Stimulated activated memory B cell treated with anti-CD40 and anti-IgM and Interleukin-4, amounts not matched to agents 10 μg/mL and 1 μg/mL and 100 μg/mL, for 72 hours (primary cell): ENCODE data around the gene BRD4.

Experiments used
- ATAC-seq: fragments of 150-1000 bp; cut with Tn5 transposase; 2 replicates; pipeline ENCODE4 v1.10.0; 2021
- H3K27ac Mint-ChIP-seq: one replicate; pipeline ENCODE4 v1.8.0; 2022; ENCODE audit warnings: mild to moderate bottlenecking, mixed read lengths
- H3K27me3 Mint-ChIP-seq: one replicate; pipeline ENCODE4 v1.8.0; 2022; ENCODE audit warnings: mixed read lengths
- H3K36me3 Mint-ChIP-seq: one replicate; pipeline ENCODE4 v1.8.0; 2022; ENCODE audit warnings: mixed read lengths
- H3K4me1 Mint-ChIP-seq: one replicate; pipeline ENCODE4 v1.8.0; 2022; ENCODE audit warnings: mixed read lengths
- H3K4me3 Mint-ChIP-seq: one replicate; pipeline ENCODE4 v1.8.0; 2022; ENCODE audit warnings: mild to moderate bottlenecking, moderate library complexity, mixed read lengths
- H3K9me3 Mint-ChIP-seq: one replicate; pipeline ENCODE4 v1.8.0; 2022; ENCODE audit warnings: mixed read lengths

The BRD4 gene

DNA sequence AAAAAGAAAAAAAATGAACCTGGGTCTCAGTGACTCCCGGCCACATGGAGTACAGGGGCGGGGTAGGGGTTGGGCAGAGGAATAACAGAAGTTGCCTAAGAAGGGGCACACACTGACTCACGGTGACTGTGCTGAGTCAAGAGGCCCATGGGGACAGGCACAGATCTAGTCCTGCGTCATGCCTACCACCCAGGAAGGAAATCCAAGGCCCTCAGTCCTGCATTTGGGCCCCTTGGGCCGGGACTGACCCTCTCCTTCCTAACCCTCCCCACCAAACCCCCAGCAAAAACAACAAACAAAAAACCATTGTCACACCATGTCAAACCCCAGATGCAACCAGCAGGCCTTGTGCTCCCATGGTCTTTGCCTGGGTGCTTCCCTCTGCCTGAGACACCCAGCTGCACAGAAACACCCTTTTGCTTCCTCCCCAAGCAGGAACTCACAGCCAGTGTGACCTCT is 122.0 kb downstream of the BRD4 start:
- peak; percentile 64 for ATAC-seq
- Mint-ChIP-seq H3K36me3 (no peaks in the 10 kb centered on the region), H3K27me3 (peaks cover 14% of the 10 kb centered on the region), H3K9me3 (no peaks in the 10 kb centered on the region), H3K27ac (no peak overlapping the region), H3K4me1 (no peaks in the 10 kb centered on the region), H3K4me3 (no peak overlapping the region)

DNA sequence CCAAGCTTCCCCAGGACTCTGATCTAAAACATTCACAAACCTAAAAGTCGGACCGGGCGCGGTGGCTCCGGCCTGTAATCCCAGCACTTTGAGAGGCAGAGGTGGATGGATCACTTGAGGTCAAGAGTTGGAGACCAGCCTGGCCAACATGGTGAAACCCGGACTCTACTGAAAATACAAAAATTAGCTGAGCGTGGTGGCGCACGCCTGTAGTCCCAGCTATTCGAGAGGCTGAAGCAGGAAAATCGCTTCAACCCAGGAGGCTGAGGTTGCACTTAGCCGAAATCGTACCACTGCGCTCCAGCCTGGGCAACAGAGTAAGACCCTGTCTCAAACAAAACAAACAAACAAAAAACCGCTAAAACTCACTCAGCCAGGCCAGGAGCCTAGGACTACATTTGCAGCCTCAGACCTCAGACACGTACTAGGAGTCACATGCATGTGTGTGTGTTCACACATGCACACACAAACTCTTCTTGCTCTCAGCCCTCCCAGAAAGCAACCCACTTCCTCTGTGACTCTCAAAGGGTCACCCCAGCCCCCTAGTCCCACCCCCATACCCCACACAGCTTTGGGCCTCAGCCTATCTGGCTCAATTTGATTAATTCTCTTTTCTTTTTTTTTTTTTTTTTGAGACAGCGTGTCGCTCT is 130.8 kb downstream of the BRD4 start:
- Mint-ChIP-seq H3K36me3 (no peaks in the 10 kb centered on the region), H3K27ac (no peak overlapping the region), H3K9me3 (no peaks in the 10 kb centered on the region), H3K4me3 (peak overlapping the region; percentile 27), H3K27me3 (peaks cover 73% of the 10 kb centered on the region), H3K4me1 (peaks cover 5% of the 10 kb centered on the region)
- no peak for ATAC-seq

DNA sequence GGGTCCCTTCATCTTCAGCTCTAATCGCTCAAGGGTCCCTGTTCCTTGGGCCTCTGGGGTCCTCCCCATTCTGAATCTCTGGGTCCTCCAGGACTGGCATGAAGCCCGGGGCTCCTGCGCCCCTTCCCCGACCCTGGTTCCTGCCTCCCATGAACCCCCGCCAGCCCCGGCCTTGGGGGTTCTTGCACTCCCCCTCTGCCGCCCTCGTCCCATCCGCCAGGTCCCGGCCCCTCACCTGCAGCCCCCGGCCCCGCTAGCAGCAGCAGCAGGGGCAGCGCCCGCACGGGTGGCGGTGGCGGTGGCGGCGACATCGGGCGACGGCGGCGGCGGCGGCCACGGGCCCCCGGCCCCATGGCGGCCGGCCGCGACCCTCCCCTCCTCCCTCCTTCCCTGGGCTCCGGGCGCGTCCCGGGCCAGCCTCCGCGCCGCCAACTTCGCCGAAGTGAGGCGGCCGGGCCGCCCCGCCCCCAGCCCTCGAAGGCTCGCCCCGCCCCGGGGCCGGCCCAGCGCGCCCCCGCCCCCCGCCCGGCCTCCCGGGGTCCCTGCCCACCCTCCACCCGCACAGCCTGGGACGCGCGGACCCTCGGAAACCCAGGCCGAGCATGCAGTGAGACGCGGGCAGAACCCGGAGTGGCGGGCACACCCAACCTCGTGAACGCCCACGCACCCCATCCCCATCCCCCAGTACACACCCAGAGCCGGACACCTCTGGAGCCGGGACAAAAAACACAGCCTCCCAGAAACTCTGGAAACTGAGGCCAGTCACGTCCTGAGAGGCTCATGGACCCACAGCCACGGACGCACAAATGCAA is 131.6 kb downstream of the BRD4 start, which contains the start of gene NOTCH3:
Gene NOTCH3 (minus strand): TSS at position 443 of the 812 bp plus-strand sequence. CDS start 90 bp downstream, at position 353.
- Mint-ChIP-seq H3K27me3 (peaks cover 65% of the 10 kb centered on the region), H3K4me1 (peaks cover 5% of the 10 kb centered on the region), H3K27ac (no peak within 1 kb of the TSS), H3K4me3 (peak within 1 kb of the TSS; percentile 27), H3K36me3 (no peaks in the 10 kb centered on the region), H3K9me3 (no peaks in the 10 kb centered on the region)
- ATAC-seq: no peak

DNA sequence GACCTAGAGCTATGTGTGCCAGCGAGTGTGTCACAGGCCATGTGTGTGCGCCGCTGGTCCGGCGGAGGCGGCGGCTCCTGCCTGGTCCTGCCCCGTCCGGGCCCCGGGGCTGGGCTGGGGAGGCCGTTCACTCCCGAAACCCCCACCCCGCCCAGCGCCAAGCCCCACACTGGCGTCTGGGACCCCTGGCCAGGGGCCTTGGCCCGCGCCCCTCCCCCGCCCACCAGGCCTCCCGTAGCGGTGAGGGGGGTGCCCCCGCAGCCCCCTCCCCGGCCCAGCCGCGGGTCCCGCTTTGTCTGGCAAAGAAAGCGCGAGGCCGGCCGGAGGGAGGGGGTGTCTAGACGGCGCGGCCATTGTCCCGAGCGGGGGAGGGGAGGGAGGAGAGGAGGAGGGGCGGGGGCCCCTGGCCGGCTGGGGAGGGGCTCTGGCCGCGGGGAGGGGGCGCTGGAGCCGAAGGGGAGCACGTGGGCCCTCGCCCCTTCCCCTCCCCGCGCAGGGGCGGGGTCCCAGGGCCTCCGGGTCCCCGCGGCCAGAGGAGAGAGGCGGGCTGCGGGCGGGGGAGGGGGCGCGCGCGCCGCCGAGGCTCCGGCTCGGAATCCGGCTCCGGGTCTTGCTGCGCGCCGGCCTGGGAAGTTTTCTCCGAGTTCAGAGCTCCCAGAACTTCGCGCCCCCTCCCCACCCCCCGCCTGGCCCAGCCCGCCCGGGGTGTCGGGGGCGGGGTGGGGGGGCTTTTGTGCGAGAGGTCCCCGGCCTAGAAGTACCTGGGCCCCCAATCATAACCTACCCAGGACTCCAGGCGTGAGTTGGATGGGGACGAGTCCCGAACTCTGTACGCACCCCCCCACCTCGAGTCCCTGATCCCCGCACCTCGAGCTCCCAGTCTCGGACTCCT is 132.4 kb downstream of the BRD4 start:
- Mint-ChIP-seq H3K4me3 (no peak overlapping the region), H3K4me1 (peaks cover 8% of the 10 kb centered on the region), H3K36me3 (no peaks in the 10 kb centered on the region), H3K9me3 (no peaks in the 10 kb centered on the region), H3K27me3 (peaks cover 64% of the 10 kb centered on the region), H3K27ac (no peak overlapping the region)
- ATAC-seq: peak; percentile 43

DNA sequence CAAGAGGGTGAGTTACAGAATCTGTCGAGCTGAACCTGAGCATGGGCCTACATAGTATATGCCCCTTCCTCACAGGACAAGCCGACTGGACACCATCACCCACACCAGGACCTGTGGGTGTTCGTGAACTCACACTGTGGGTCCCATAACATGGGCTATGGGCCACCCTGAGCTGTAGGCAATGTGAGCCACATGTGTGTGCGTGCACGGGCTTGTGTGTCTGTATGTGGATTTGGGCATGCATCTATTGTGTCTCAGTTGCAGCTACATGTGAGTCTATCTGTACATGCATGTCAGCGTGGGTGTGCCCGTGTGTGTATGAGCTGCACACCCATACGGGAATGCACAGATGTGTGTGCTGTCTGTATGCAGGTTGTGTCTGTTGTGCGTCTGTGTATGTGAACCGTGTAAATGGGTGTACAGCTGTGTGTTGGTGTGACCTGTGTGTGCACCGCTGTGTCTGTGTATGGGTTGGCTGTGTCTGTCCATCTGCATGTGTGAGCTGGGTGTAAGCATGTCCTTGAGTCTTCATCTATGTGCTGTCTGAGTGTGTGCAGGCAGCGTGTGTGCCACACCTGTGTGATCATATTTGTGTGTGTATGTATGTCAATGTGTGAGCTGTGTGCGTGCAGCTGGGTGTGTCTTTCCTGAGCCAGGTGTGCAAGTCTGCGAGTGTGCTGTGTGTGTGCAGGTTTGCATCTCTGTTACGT is 133.2 kb downstream of the BRD4 start:
- peak overlapping the region; percentile 19 for H3K4me3 Mint-ChIP-seq
- H3K9me3 Mint-ChIP-seq: no peaks in the 10 kb centered on the region

DNA sequence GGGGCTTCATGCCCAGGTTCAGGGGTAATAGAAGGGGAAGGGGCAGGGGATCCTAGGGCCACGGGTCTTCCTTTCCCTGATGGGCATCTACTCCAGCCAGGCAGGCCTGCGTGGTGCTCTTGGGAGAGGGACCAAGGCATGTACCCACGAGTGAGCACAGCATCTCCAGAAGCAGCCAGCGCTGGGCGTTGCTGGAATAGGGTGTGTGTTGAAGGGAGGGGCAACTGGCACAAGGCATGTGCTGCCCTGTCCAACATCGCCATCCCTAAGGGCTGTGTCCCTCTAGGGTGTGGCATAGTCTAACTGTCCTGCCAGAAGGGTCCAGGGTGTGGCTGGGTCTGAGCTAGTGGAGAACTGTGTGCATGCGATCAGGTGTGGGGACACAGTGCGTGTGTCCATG is 134.4 kb downstream of the BRD4 start:
- H3K9me3 Mint-ChIP-seq: no peaks in the 10 kb centered on the region
- no peak overlapping the region for H3K4me3 Mint-ChIP-seq
- H3K27me3 Mint-ChIP-seq: peaks cover 75% of the 10 kb centered on the region
- no peaks in the 10 kb centered on the region for H3K36me3 Mint-ChIP-seq
- no peak overlapping the region for H3K27ac Mint-ChIP-seq
- H3K4me1 Mint-ChIP-seq: peaks cover 12% of the 10 kb centered on the region
- no peak for ATAC-seq

More for the DNA sequence above, 133.2 kb downstream of the BRD4 start:
- Mint-ChIP-seq H3K36me3 (no peaks in the 10 kb centered on the region), H3K27ac (no peak overlapping the region), H3K27me3 (peaks cover 72% of the 10 kb centered on the region), H3K4me1 (peaks cover 12% of the 10 kb centered on the region)
- ATAC-seq: no peak

DNA sequence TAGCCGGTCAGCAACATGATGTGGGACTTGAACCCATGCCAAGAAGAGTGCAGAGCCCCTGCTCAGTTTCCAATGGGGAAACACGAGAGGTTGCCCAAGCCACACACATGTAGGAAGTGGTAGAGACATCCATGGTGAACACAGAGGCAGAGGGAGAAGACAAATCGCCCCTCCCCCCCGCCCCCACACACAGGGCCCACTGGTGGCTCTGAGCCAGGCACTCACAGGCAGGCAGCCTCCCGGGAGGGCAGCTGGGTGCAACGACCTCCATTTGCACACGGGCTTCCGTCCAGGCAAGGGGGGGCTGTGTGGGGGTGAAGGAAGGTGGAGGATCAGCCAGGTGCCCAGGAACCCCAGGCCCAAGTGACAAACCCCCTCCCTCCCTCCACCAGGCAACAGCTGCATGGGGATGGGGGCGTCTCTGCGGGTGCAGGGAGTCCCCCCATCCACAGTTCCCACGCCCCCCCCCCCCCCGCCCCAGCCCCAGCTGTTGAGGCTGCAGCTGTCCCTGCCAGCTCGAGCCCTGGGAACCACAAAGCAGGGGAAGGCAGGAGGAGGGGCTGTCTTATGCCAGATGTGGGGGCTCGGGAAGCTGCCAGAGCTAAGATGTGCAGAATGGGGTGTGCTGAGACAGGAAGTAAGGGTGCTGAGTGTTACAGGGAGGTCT is 134.9 kb downstream of the BRD4 start:
- Mint-ChIP-seq H3K27ac (no peak overlapping the region), H3K36me3 (no peaks in the 10 kb centered on the region), H3K9me3 (no peaks in the 10 kb centered on the region), H3K4me3 (no peak overlapping the region), H3K27me3 (peaks cover 75% of the 10 kb centered on the region), H3K4me1 (peaks cover 12% of the 10 kb centered on the region)
- ATAC-seq: no peak

DNA sequence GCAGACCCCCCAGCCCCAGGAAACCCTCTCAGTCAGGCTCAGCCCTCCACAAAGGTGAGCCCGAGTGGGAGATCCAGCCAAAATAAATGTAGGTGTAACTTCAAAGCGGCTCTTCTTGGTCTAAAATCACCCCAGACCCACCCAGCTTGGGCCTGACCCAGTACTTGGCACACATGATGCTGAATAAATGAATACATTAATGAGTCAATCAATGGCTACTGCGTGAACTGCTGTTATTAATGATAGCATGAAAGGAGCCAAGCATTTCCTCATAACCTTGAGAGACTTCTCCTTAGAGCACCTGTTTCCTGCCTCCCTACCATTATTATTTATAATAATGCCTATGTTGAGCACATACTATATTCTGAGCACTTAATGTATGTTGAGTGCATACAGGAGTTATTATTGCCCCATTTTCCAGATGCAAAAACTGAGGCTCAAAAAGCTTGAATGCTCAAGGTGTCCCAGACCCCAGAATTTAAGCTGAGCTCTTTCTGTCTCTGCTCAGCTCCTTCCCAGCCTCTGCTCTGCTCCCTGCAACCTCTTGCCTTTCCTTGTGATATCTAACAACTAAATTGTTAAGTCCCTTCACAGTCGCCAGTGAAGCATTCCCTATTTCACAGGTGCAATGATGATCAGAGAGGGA is 135.9 kb downstream of the BRD4 start:
- H3K36me3 Mint-ChIP-seq: no peaks in the 10 kb centered on the region

DNA sequence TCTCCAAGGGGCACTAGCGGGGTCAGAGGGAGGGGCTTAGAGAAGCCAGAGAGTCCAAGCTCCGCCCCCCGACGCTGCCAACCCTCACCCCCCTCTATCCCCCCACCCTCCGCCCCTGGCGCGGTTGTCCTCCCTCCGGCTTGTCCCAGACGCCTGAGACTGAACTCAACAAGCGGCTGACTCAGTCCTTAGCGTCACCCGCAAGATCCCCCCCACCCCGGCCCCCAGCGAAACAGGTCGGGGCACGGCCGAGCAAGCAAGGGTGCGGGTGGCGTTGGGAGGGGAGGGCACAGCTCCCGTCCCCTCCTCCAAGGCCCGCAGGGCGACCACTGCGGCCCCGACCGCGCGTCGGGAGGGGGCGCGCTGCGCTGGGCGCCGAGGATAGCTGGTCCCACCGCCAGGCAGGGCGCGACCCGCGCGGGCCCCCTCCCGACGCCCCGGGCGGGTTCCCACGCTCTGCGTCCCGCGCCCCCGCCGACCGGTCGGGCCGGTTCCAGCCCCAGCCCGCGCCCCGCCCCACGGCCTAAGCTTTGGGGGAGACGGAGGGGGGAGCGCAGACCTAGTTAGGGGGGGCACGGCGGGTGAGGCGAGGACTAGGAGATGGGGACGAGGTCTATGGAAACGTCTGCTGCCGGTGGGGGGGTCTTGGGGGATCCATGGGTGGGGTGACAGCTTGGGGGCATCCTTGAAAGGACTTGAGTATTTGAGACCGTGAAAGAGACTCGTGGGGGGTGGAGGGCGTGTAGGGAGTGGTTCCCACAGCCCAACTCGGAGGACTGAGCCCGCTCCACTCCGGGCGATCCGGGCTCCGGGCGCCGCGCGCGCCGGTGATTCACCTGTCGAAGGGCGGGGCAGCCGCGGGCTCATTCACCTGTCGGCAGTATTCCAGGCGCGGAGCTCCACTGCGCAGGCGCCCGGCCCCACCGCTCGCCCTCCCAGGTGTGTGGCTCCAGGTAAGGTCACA is 136.7 kb downstream of the BRD4 start:
- H3K27ac Mint-ChIP-seq: no peak overlapping the region
- no peaks in the 10 kb centered on the region for H3K36me3 Mint-ChIP-seq
- ATAC-seq: no peak
- H3K4me1 Mint-ChIP-seq: peaks cover 12% of the 10 kb centered on the region
- H3K4me3 Mint-ChIP-seq: no peak overlapping the region
- H3K9me3 Mint-ChIP-seq: no peaks in the 10 kb centered on the region
- peaks cover 72% of the 10 kb centered on the region for H3K27me3 Mint-ChIP-seq

More for the DNA sequence above, 135.9 kb downstream of the BRD4 start:
- Mint-ChIP-seq H3K4me3 (no peak overlapping the region), H3K9me3 (no peaks in the 10 kb centered on the region), H3K27ac (no peak overlapping the region), H3K27me3 (peaks cover 75% of the 10 kb centered on the region), H3K4me1 (peaks cover 12% of the 10 kb centered on the region)
- ATAC-seq: no peak

DNA sequence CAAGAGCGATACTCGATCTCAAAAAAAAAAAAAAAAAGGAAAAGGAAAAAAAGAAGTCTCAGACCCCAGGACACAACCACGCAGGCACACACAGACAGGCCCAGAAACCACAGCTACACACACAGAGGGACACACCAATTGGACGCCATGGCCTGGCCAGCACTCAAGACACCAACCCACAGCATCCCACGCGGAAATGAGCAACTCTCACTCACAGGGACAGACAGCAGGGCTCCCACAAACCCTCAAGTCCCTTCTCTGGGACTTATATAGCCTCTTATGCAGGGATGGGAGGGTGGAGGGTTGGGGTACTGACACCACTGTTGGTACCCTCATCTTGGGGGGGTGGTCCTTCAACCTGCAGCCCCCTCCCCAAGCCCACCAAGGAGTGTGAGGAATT is 137.4 kb downstream of the BRD4 start:
- H3K27me3 Mint-ChIP-seq: peaks cover 72% of the 10 kb centered on the region
- ATAC-seq: no peak
- peak overlapping the region; percentile 27 for H3K4me3 Mint-ChIP-seq

DNA sequence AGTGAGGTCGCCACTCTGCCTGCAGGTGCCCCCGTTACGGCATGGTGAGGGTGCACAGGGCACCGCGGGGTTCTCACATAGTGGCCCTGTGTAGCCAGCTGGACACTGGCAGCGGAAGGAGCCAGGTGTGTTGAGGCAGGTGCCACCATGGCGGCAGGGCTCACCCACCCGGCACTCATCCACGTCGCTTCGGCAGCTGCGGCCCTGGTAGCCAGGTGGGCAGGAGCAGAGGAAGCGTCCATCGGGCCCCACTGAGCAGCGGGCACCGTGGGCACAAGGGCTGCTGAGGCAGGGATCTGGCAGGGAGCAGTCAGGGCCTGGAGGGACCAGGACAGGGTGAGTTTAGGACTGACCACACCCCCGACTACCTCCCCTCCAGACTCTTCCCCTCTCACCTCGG is 140.4 kb downstream of the BRD4 start:
- Mint-ChIP-seq H3K4me1 (peaks cover 6% of the 10 kb centered on the region), H3K4me3 (no peak overlapping the region)
- ATAC-seq: no peak

More for the DNA sequence above, 137.4 kb downstream of the BRD4 start:
- Mint-ChIP-seq H3K9me3 (no peaks in the 10 kb centered on the region), H3K4me1 (peaks cover 12% of the 10 kb centered on the region), H3K36me3 (no peaks in the 10 kb centered on the region), H3K27ac (no peak overlapping the region)

DNA sequence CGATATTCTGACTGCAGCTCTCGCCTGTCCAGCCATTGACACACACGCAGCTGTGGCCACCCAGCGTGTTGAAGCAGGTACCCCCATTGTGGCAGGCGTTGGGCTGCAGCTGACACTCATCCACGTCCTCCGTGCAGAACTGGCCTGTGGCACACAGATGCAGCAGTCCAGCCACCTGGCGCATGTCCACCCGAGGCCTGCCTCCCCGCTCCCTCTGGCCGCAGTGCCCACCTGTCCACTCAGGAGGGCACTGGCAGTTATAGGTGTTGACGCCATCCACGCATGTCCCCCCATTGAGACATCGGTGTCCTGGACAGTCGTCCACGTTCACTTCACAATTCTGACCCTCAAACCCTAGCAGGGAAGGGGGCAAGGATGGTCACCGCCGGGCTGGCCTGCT is 140.8 kb downstream of the BRD4 start:
- Mint-ChIP-seq H3K36me3 (no peaks in the 10 kb centered on the region), H3K27ac (no peak overlapping the region), H3K4me1 (peaks cover 6% of the 10 kb centered on the region), H3K4me3 (no peak overlapping the region), H3K27me3 (peaks cover 60% of the 10 kb centered on the region), H3K9me3 (peaks cover 4% of the 10 kb centered on the region)
- ATAC-seq: no peak

More for the DNA sequence above, 140.4 kb downstream of the BRD4 start:
- H3K36me3 Mint-ChIP-seq: no peaks in the 10 kb centered on the region
- H3K9me3 Mint-ChIP-seq: peaks cover 4% of the 10 kb centered on the region
- H3K27ac Mint-ChIP-seq: no peak overlapping the region
- H3K27me3 Mint-ChIP-seq: peaks cover 64% of the 10 kb centered on the region

DNA sequence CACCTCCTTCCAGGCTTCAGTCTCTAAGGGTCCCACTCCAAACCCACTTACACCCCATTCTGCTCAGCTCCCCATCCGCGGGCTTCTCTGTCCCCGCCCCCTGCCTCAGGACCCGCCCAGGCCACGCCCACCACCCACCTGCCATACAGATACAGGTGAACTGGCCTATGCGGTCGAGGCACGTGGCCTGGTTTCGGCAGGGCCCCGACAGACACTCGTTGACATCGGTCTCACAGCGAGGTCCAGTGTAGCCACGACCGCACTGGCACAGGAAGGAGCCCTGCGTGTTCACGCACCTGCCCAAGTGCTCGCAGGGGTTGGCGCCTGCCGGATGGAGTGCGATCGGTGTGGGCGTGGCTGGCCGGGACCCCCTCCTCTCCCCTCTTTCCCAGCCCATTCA is 143.5 kb downstream of the BRD4 start:
- no peak overlapping the region for H3K27ac Mint-ChIP-seq
- no peak for ATAC-seq
- H3K27me3 Mint-ChIP-seq: peaks cover 57% of the 10 kb centered on the region
- H3K9me3 Mint-ChIP-seq: peaks cover 4% of the 10 kb centered on the region
- H3K36me3 Mint-ChIP-seq: no peaks in the 10 kb centered on the region
- no peak overlapping the region for H3K4me3 Mint-ChIP-seq
- peaks cover 6% of the 10 kb centered on the region for H3K4me1 Mint-ChIP-seq
